GM12891 (cell line): Measurements from ENCODE around the gene IQCN.

Source experiments
- POLR2A ChIP-seq: IDR thresholded peaks from 2 replicates; pipeline ENCODE4 v1.6.1; 2011; ENCODE audit warnings: low read depth, low read length, control low read depth
- TAF1 ChIP-seq: IDR thresholded peaks from 2 replicates; pipeline ENCODE4 v1.6.1; 2011; ENCODE audit warnings: low read depth, low read length, control low read depth

GRCh38 chr19:18274781-18275356 is 617 bp upstream of the IQCN start:
- TF ChIP-seq POLR2A (peak; percentile 76), TAF1 (no peak)
